HFFc6 (cell line): Measurements from ENCODE around the gene KRTAP20-1. TPM values are rescaled to one million over a fixed set of nuclear protein-coding genes. Genes with fewer than 3 reads are reported as not detected.

Experiments
- DNase-seq: peaks from one replicate; pipeline ENCODE4 v3.0.0-alpha.2; 2018
- H3K27ac Mint-ChIP-seq: 2 replicates; pipeline ENCODE4 v1.8.0; 2020; ENCODE audit warnings: mild to moderate bottlenecking, mixed read lengths
- H3K27me3 Mint-ChIP-seq: 2 replicates; pipeline ENCODE4 v1.8.0; 2021; ENCODE audit warnings: mild to moderate bottlenecking, moderate library complexity, mixed read lengths; ENCODE audit not compliant: insufficient read depth
- H3K36me3 Mint-ChIP-seq: 2 replicates; pipeline ENCODE4 v1.8.0; 2021; ENCODE audit warnings: low read depth, mixed read lengths
- H3K4me1 Mint-ChIP-seq: 2 replicates; pipeline ENCODE4 v1.8.0; 2020; ENCODE audit warnings: low read depth, mixed read lengths
- H3K4me3 Mint-ChIP-seq: 2 replicates; pipeline ENCODE4 v1.8.0; 2020; ENCODE audit warnings: mild to moderate bottlenecking, moderate library complexity, mixed read lengths
- H3K9me3 Mint-ChIP-seq: 2 replicates; pipeline ENCODE4 v1.8.0; 2020; ENCODE audit warnings: mild to moderate bottlenecking, mixed read lengths
- total RNA-seq, 6 experiments: library from RNA; stranded (reverse); fragmentation: NEBNext Ultra II Directional; extraction: Animal tissue kit (Norgen Biotek cat#: 25700); gene quantifications; 2 replicates in 1 of 6; 3 replicates in 5 of 6; pipeline ENCODE4 v1.2.3, GENCODE V29; 2021
- TF ChIP-seq, protein P1 (sequence below): fragments of 200-600 bp; sonication (generic); IDR thresholded peaks from 2 replicates; pipeline ENCODE4 v1.5.0; 2021; ENCODE audit warnings: antibody characterized with exemption, mild to moderate bottlenecking

Gene KRTAP20-1
- total RNA-seq, 6 experiments from 2014 or later, result not detected

GRCh38 chr21:30612132-30612531 lies 4.1 kb upstream of the KRTAP20-1 start:
- Mint-ChIP-seq H3K4me3 (no peak overlapping the region), H3K9me3 (peaks cover 63% of the 10 kb centered on the region), H3K36me3 (peaks cover 5% of the 10 kb centered on the region; the same call in 1 of the 2 replicates), H3K27me3 (no peaks in the 10 kb centered on the region), H3K27ac (no peak overlapping the region), H3K4me1 (no peaks in the 10 kb centered on the region)
- TF ChIP-seq, protein P1, sequence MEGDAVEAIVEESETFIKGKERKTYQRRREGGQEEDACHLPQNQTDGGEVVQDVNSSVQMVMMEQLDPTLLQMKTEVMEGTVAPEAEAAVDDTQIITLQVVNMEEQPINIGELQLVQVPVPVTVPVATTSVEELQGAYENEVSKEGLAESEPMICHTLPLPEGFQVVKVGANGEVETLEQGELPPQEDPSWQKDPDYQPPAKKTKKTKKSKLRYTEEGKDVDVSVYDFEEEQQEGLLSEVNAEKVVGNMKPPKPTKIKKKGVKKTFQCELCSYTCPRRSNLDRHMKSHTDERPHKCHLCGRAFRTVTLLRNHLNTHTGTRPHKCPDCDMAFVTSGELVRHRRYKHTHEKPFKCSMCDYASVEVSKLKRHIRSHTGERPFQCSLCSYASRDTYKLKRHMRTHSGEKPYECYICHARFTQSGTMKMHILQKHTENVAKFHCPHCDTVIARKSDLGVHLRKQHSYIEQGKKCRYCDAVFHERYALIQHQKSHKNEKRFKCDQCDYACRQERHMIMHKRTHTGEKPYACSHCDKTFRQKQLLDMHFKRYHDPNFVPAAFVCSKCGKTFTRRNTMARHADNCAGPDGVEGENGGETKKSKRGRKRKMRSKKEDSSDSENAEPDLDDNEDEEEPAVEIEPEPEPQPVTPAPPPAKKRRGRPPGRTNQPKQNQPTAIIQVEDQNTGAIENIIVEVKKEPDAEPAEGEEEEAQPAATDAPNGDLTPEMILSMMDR, result no peak
- DNase-seq, result no peak

- no peaks in the 10 kb centered on the region for H3K27me3 Mint-ChIP-seq
- TF ChIP-seq, protein P1, result no peak
- no peak within 1 kb of the TSS for H3K4me3 Mint-ChIP-seq
- H3K27ac Mint-ChIP-seq, result no peak within 1 kb of the TSS
- H3K36me3 Mint-ChIP-seq, result no peaks in the 10 kb centered on the region; the same call in 1 of the 2 replicates
- H3K4me1 Mint-ChIP-seq, result no peaks in the 10 kb centered on the region
- DNase-seq, result no peak
- peaks cover 57% of the 10 kb centered on the region for H3K9me3 Mint-ChIP-seq
Observed at GRCh38 chr21:30613836-30614235, 2.4 kb upstream of the KRTAP20-1 start, which contains the start of gene KRTAP6-1. TSS of gene KRTAP6-1 (minus strand) at chr21:30613930. CDS start at chr21:30613904, 26 bp downstream.

DNA sequence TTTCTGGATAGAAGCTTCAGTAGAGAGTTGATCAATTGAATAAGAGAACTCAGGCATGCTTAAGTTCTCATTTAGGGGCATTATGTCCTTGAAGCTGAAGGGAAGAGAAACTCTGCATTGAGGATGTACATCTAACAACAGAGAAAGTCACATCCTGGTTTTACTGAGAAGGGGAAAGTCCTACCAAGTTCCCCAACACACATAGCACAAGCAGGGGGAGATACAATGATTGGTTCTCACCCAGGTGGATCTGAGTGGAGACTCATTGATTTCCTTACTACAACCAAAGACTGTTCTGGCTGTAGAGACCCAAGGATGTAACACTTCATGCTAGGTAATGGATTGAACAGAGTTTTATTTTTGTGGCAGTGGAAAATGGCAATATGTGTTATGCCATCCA lies 1.0 kb upstream of the KRTAP20-1 start:
- Mint-ChIP-seq H3K27me3 (no peaks in the 10 kb centered on the region), H3K9me3 (peaks cover 61% of the 10 kb centered on the region), H3K36me3 (no peaks in the 10 kb centered on the region; the same call in 1 of the 2 replicates), H3K27ac (no peak overlapping the region), H3K4me3 (no peak overlapping the region), H3K4me1 (no peaks in the 10 kb centered on the region)
- TF ChIP-seq, protein P1, result no peak
- no peak for DNase-seq

DNA sequence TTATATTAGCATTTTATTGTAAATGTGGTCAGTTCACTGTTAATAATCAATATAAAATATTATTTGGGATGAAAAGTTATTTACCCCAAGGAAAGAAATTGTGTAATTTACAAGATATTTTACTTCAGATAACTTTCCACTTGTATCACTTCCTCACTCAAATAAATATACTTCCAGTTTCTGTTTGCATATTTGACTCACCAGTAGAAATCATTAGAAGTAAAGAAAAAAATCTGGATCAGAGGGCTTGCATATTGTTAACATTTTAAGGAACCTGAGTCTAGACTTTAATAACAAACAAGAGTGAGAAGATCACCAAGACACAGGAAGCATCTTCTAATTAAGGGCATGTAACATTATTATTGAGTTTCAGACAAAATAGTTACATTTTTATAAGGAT lies 3.9 kb downstream of the KRTAP20-1 start:
- no peak for DNase-seq
- Mint-ChIP-seq H3K27me3 (no peaks in the 10 kb centered on the region), H3K4me1 (no peaks in the 10 kb centered on the region), H3K36me3 (peaks cover 4% of the 10 kb centered on the region; the same call in 1 of the 2 replicates), H3K4me3 (no peak overlapping the region), H3K9me3 (peaks cover 64% of the 10 kb centered on the region), H3K27ac (no peak overlapping the region)
- TF ChIP-seq, protein P1, result no peak

DNA sequence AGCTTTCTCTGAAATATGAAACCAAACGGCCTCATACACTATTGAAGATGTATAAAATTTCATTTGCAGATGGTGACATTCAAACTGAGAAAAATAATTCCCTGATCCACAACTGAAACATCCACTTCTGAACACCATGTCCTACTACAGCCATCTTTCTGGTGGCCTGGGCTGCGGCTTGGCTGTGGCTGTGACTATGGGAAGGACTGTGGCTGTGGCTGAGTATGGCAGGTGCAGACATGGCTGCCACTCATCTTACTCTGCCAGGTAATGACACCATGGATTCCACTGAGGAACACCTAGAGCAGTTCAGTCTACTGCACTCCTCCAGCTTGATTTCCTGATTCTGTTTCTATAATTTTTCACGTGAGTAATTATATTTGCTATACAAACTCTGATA lies 4.3 kb downstream of the KRTAP20-1 start, which contains the start of gene KRTAP20-4:
KRTAP20-4 (plus strand) TSS at position 106 of the 400 bp plus-strand sequence.
- no peak within 1 kb of the TSS for H3K4me3 Mint-ChIP-seq
- TF ChIP-seq, protein P1, result no peak
- DNase-seq, result no peak
- H3K9me3 Mint-ChIP-seq, result peaks cover 64% of the 10 kb centered on the region
- H3K36me3 Mint-ChIP-seq, result peaks cover 4% of the 10 kb centered on the region; the same call in 1 of the 2 replicates
- H3K4me1 Mint-ChIP-seq, result no peaks in the 10 kb centered on the region
- H3K27ac Mint-ChIP-seq, result no peak within 1 kb of the TSS
- H3K27me3 Mint-ChIP-seq, result no peaks in the 10 kb centered on the region
